Caco-2 (cell line): ENCODE data around the gene TMEM259. TPM values are rescaled to one million over a fixed set of nuclear protein-coding genes. Genes with fewer than 3 reads are reported as not detected.
A peak's percentile ranks its signal among the peaks of the same experiment; 100 is the strongest.

Experiments used
- BruUV-seq: library from RNA; stranded (reverse); fragments of 400-500 nt; replicated peaks from 2 replicates; lab custom pipeline; 2021; lab: Mats Ljungman, UMichigan
- CTCF ChIA-PET: fragments of 300-600 bp; sonication (Branson Sonifier 250); formaldehyde crosslinking; loops from one replicate; lab custom pipeline; 2022; ENCODE audit warnings: antibody characterized with exemption; lab: Charles Lee
- POLR2A ChIA-PET: fragments of 300-600 bp; sonication (Branson Sonifier 250); formaldehyde crosslinking; loops from one replicate; lab custom pipeline; 2022; ENCODE audit warnings: antibody characterized with exemption; lab: Charles Lee
- DNase-seq, 2 experiments: peaks; one replicate each; pipeline versions ENCODE4 v3.0.0 to v3.0.0-alpha.2; 2020 to 2022
- H3K27me3 ChIP-seq: replicated peaks from 2 replicates; pipeline ENCODE4 v1.6.0; 2011; ENCODE audit warnings: low read length; ENCODE audit not compliant: control insufficient read depth, insufficient read depth
- H3K36me3 ChIP-seq: 2 replicates; pipeline ENCODE4 v1.5.1; 2011; ENCODE audit warnings: low read length; ENCODE audit not compliant: control insufficient read depth, insufficient read depth
- H3K4me1 ChIP-seq: fragments of 250-450 bp; sonication (Bioruptor Pico); 2 replicates; pipeline ENCODE4 v1.5.1; 2020; ENCODE audit warnings: mild to moderate bottlenecking
- H3K4me3 ChIP-seq: 2 replicates; pipeline ENCODE4 v1.5.1; 2011; ENCODE audit warnings: low read depth, mild to moderate bottlenecking, control low read depth, low read length
- H3K9me3 ChIP-seq: fragments of 250-450 bp; sonication (Bioruptor Pico); 2 replicates; pipeline ENCODE4 v1.5.1; 2020; ENCODE audit warnings: mild to moderate bottlenecking, moderate library complexity
- H3K27ac Mint-ChIP-seq: one replicate; pipeline ENCODE4 v1.8.0; 2022; ENCODE audit warnings: mixed read lengths; ENCODE audit not compliant: unreplicated experiment
- H3K27me3 Mint-ChIP-seq: one replicate; pipeline ENCODE4 v1.8.0; 2022; ENCODE audit warnings: mixed read lengths; ENCODE audit not compliant: insufficient read depth, unreplicated experiment
- H3K36me3 Mint-ChIP-seq: one replicate; pipeline ENCODE4 v1.8.0; 2022; ENCODE audit warnings: mild to moderate bottlenecking, mixed read lengths; ENCODE audit not compliant: insufficient read depth, unreplicated experiment
- H3K4me1 Mint-ChIP-seq: one replicate; pipeline ENCODE4 v1.8.0; 2022; ENCODE audit warnings: low read depth, mixed read lengths; ENCODE audit not compliant: unreplicated experiment
- H3K4me3 Mint-ChIP-seq: one replicate; pipeline ENCODE4 v1.8.0; 2022; ENCODE audit warnings: mild to moderate bottlenecking, moderate library complexity, mixed read lengths; ENCODE audit not compliant: unreplicated experiment
- H3K9me3 Mint-ChIP-seq: one replicate; pipeline ENCODE4 v1.8.0; 2022; ENCODE audit warnings: mixed read lengths; ENCODE audit not compliant: unreplicated experiment
- intact Hi-C: fragments of 100-400 bp; cut with micrococcal nuclease; formaldehyde crosslinking; loops from one replicate; pipeline ENCODE4 v1.10.0; 2022; ENCODE audit not compliant: unreplicated experiment
- total RNA-seq: library from RNA; stranded (reverse); gene quantifications from 2 replicates; pipeline ENCODE4 v1.2.3, GENCODE V29; 2022
- TF ChIP-seq, protein P1 (sequence below), 2 experiments: fragments of 200-600 bp in 1 of 2; IDR thresholded peaks; 1 replicate in 1 of 2; 2 replicates in 1 of 2; pipeline versions ENCODE4 v1.5.1 to v1.8.0; 2011 to 2022; ENCODE audit warnings: antibody characterized with exemption in 1 of 2, control low read depth in 1 of 2, inconsistent platforms in 1 of 2, low read depth in 1 of 2, low read length in 1 of 2, mild to moderate bottlenecking in 1 of 2, moderate library complexity in 1 of 2; ENCODE audit not compliant: insufficient read depth in 1 of 2, severe bottlenecking in 1 of 2, unreplicated experiment in 1 of 2

TMEM259 gene
- total RNA-seq, 1 experiment from 2014 or later = 148 TPM

DNA sequence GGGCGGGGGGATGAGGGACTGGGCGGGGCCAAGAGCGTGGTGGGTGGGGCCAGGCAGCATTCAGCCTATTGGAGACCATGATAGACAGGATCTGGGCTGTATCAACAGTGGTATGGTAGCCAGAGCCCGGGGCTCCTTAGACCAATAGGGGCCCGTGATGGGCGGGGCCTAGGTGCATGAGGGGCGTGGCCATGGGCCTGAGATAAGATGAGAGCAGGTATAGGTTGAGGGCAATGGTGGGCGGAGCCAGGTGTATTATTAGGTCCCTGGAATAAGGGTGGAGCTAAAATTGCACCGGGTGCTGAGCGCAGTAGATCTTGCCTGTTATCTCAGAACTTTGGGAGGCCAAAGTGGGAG is 24.3 kb upstream of the TMEM259 start:
- ChIA-PET POLR2A (interaction anchor here (0.6 kb wide), 1 partner anchor 54 kb away, joined by 11 read pairs; no protein-coding TSS in a partner anchor), CTCF (no interaction called here)
- no peaks in the 10 kb centered on the region for H3K27me3 ChIP-seq
- peaks cover 5% of the 10 kb centered on the region for H3K4me1 ChIP-seq
- intact Hi-C loops = no loop called here
- BruUV-seq = no TSS peak
- Mint-ChIP-seq H3K4me3 (no peak overlapping the region), H3K27ac (no peak overlapping the region), H3K4me1 (no peaks in the 10 kb centered on the region), H3K9me3 (no peaks in the 10 kb centered on the region), H3K36me3 (peaks cover 21% of the 10 kb centered on the region), H3K27me3 (no peaks in the 10 kb centered on the region)
- no peak overlapping the region for H3K4me3 ChIP-seq
- TF ChIP-seq, protein P1, sequence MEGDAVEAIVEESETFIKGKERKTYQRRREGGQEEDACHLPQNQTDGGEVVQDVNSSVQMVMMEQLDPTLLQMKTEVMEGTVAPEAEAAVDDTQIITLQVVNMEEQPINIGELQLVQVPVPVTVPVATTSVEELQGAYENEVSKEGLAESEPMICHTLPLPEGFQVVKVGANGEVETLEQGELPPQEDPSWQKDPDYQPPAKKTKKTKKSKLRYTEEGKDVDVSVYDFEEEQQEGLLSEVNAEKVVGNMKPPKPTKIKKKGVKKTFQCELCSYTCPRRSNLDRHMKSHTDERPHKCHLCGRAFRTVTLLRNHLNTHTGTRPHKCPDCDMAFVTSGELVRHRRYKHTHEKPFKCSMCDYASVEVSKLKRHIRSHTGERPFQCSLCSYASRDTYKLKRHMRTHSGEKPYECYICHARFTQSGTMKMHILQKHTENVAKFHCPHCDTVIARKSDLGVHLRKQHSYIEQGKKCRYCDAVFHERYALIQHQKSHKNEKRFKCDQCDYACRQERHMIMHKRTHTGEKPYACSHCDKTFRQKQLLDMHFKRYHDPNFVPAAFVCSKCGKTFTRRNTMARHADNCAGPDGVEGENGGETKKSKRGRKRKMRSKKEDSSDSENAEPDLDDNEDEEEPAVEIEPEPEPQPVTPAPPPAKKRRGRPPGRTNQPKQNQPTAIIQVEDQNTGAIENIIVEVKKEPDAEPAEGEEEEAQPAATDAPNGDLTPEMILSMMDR (IDR thresholded peaks at IDR 0.05; ENCODE audit: insufficient read depth in 1 of 2, low read depth in 1 of 2, low read length in 1 of 2, severe bottlenecking in 1 of 2, unreplicated experiment in 1 of 2) = no peak
- H3K9me3 ChIP-seq = no peaks in the 10 kb centered on the region
- peak; percentile 78 to 88 for DNase-seq
- no peaks in the 10 kb centered on the region for H3K36me3 ChIP-seq

DNA sequence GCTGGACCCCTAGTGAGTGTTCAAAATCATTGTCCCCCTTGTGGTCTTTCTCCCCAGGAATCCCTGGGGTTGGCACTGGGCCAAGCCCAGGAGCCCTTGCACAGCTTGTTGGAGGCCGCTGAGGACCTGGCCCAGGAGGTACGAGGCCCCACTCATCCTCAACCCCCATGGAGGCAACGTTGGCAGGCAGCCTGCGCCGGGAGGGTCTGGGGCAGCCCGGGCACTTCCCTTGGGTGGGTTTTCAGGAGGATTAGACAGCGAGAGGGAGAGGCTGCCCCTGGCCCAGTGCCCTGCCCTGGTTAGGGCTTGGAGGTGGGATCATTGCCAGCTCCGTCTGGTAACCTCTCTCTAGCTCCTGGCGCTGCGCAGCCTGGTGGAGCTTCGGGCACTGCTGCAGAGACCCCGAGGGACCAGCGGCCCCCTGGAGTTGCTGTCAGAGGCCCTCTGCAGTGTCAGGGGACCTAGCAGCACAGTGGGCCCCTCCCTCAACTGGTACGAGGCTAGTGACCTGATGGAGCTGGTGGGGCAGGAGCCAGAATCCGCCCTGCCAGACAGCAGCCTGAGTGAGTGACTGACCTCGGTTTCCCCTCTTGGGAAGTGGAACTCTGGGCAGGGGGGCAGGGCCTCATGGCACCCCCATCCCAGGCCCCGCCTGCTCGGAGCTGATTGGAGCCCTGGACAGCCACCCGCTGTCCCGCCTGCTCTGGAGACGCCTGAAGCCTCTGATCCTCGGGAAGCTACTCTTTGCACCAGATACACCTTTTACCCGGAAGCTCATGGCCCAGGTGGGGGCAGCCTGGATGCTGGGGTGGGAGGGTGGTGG is 22.0 kb upstream of the TMEM259 start:
- peaks cover 10% of the 10 kb centered on the region for H3K4me1 ChIP-seq
- no peaks in the 10 kb centered on the region; the same call in 1 of the 2 replicates for H3K36me3 ChIP-seq
- Mint-ChIP-seq H3K27ac (no peak overlapping the region), H3K9me3 (no peaks in the 10 kb centered on the region), H3K36me3 (peaks cover 44% of the 10 kb centered on the region), H3K4me1 (no peaks in the 10 kb centered on the region), H3K27me3 (no peaks in the 10 kb centered on the region), H3K4me3 (no peak overlapping the region)
- intact Hi-C loops = no loop called here
- H3K4me3 ChIP-seq = no peak overlapping the region
- no peaks in the 10 kb centered on the region for H3K27me3 ChIP-seq
- no peaks in the 10 kb centered on the region for H3K9me3 ChIP-seq
- DNase-seq = no peak
- ChIA-PET CTCF (interaction anchor here (0.8 to 1.6 kb wide), 2 partner anchors 16 to 42 kb away, joined by 3 read pairs; partner anchors contain the start of gene CNN2), POLR2A (no interaction called here)
- no TSS peak for BruUV-seq
- TF ChIP-seq, protein P1 (IDR thresholded peaks at IDR 0.05; ENCODE audit: insufficient read depth in 1 of 2, low read depth in 1 of 2, low read length in 1 of 2, severe bottlenecking in 1 of 2, unreplicated experiment in 1 of 2) = no peak

DNA sequence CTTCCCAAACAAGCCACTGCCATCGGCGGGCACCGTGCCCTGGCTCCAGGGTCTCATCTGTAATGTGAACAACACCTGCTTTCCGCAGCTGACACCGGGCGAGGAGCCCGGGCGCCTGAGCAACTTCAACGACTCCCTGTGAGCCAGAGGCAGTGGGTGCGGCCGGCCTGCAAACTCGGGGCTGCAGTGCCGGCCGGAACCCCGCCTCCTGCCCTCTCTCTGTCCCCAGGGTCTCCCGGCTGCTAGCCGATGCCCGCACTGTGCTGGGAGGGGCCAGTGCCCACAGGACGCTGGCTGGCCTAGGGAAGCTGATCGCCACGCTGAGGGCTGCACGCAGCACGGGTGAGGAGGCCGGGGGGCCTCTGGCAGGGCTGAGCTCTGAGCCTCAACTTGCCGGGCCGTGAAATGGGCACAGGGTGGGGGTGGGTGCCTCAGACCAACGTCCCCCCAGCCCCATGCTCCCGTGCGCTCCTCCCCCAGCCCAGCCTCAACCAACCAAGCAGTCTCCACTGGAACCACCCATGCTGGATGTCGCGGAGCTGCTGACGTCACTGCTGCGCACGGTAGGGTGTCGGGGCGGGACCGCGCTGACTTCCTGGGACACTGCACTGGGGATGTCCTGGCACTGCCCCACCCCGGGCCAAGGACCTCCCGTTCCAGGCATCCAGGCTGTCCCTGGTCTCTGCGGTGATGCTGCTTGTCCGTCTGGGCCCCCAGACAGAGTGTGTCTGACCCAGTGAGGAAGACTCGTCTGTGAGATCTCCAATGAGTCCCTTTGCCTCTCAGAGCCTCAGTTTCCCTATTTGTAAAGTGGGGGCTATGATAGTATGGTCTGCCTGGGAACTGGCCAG is 21.1 kb upstream of the TMEM259 start:
- intact Hi-C loops = loop anchor here (1.0 to 2.0 kb wide), 2 partner anchors 21 to 22 kb away; partner anchors contain the start of genes RNU6-2 and TMEM259
- ChIA-PET CTCF (interaction anchor here (0.6 to 1.6 kb wide), 2 partner anchors 15 to 113 kb away, joined by 3 read pairs; partner anchors contain the start of gene CNN2), POLR2A (interaction anchor here (2.4 kb wide), 1 partner anchor 227 kb away, joined by 21 read pairs; the partner anchor contains the start of gene CIRBP)
- peaks cover 10% of the 10 kb centered on the region for H3K4me1 ChIP-seq
- TF ChIP-seq, protein P1 (IDR thresholded peaks at IDR 0.05; ENCODE audit: insufficient read depth in 1 of 2, low read depth in 1 of 2, low read length in 1 of 2, severe bottlenecking in 1 of 2, unreplicated experiment in 1 of 2) = no peak
- Mint-ChIP-seq H3K27ac (no peak overlapping the region), H3K36me3 (peaks cover 52% of the 10 kb centered on the region), H3K4me1 (no peaks in the 10 kb centered on the region), H3K27me3 (no peaks in the 10 kb centered on the region), H3K4me3 (no peak overlapping the region), H3K9me3 (no peaks in the 10 kb centered on the region)
- H3K27me3 ChIP-seq = no peaks in the 10 kb centered on the region
- no peak for DNase-seq
- no peaks in the 10 kb centered on the region for H3K9me3 ChIP-seq
- no peak overlapping the region for H3K4me3 ChIP-seq
- BruUV-seq = no TSS peak
- H3K36me3 ChIP-seq = no peaks in the 10 kb centered on the region; the same call in 1 of the 2 replicates
